HepG2 (cell line): ENCODE measurements around the gene KHK. TPM values are rescaled to one million over a fixed set of nuclear protein-coding genes. Genes with fewer than 3 reads are reported as not detected.

Source experiments
- ATF3 ChIP-seq: sonication (generic); formaldehyde crosslinking; IDR thresholded peaks from 2 replicates; pipeline ENCODE4 v1.4.0; 2020; ENCODE audit warnings: missing genetic modification reagents
- FOSL1 ChIP-seq: sonication (generic); formaldehyde crosslinking; IDR thresholded peaks from 2 replicates; pipeline ENCODE4 v1.9.0; 2021; ENCODE audit warnings: missing genetic modification reagents, borderline replicate concordance
- HBP1 ChIP-seq: IDR thresholded peaks from 2 replicates; pipeline ENCODE4 v1.6.1; 2016; ENCODE audit warnings: low read depth, control low read depth
- HNF4G ChIP-seq, 2 experiments: sonication (generic) in 1 of 2; formaldehyde crosslinking in 1 of 2; IDR thresholded peaks; 2 replicates each; pipeline versions ENCODE4 v1.4.0 to v1.6.1; 2011 to 2020; ENCODE audit warnings: borderline replicate concordance in 2 of 2, low read depth in 2 of 2, mild to moderate bottlenecking in 2 of 2, low read length in 1 of 2, missing genetic modification reagents in 1 of 2, moderate library complexity in 1 of 2
- MED1 ChIP-seq: sonication (generic); formaldehyde crosslinking; IDR thresholded peaks from 2 replicates; pipeline ENCODE4 v1.4.0; 2020; ENCODE audit warnings: missing genetic modification reagents
- NAIF1 ChIP-seq: sonication (generic); formaldehyde crosslinking; IDR thresholded peaks from 2 replicates; pipeline ENCODE4 v1.5.0; 2020; ENCODE audit warnings: mild to moderate bottlenecking, missing genetic modification reagents, borderline replicate concordance
- PBX3 ChIP-seq: sonication (generic); formaldehyde crosslinking; IDR thresholded peaks from 2 replicates; pipeline ENCODE4 v1.8.1; 2023; ENCODE audit warnings: missing genetic modification reagents, inconsistent platforms, borderline replicate concordance
- PCBP1 ChIP-seq: fragments of 200-400 bp; formaldehyde crosslinking; IDR thresholded peaks from 2 replicates; pipeline ENCODE4 v1.6.1; 2017; ENCODE audit warnings: mild to moderate bottlenecking, low read depth, low read length, borderline replicate concordance
- SIN3A ChIP-seq: IDR thresholded peaks from 2 replicates; pipeline ENCODE4 v1.6.1; 2011; ENCODE audit warnings: low read depth, mild to moderate bottlenecking, control low read depth, low read length, borderline replicate concordance
- TRIM22 ChIP-seq: fragments of 450-650 bp; IDR thresholded peaks from 2 replicates; pipeline ENCODE4 v1.6.1; 2017
- ZBTB4 ChIP-seq: sonication (generic); formaldehyde crosslinking; IDR thresholded peaks from 2 replicates; pipeline ENCODE4 v1.4.0; 2020; ENCODE audit warnings: missing genetic modification reagents, mild to moderate bottlenecking, borderline replicate concordance
- ZNF597 ChIP-seq: sonication (generic); formaldehyde crosslinking; IDR thresholded peaks from 2 replicates; pipeline ENCODE4 v1.5.0; 2020; ENCODE audit warnings: missing genetic modification reagents
- ZNF670 ChIP-seq: sonication (generic); formaldehyde crosslinking; IDR thresholded peaks from 2 replicates; pipeline ENCODE4 v1.8.0; 2022; ENCODE audit warnings: mild to moderate bottlenecking, missing genetic modification reagents, borderline replicate concordance
- ZNF737 ChIP-seq: sonication (generic); formaldehyde crosslinking; IDR thresholded peaks from 2 replicates; pipeline ENCODE4 v1.5.0; 2020; ENCODE audit warnings: missing genetic modification reagents, mild to moderate bottlenecking, borderline replicate concordance
- ZXDC ChIP-seq: sonication (generic); formaldehyde crosslinking; IDR thresholded peaks from 2 replicates; pipeline ENCODE4 v1.5.0; 2020; ENCODE audit warnings: mild to moderate bottlenecking, missing genetic modification reagents
- polyA plus RNA-seq, 8 experiments: library from polyadenylated mRNA; depleted of rRNA in 3 of 8; stranded (reverse) in 7 of 8; unstranded in 1 of 8; fragments of >200 nt; fragmentation: Illumina TruSeq in 4 of 8; extraction: Trizol in 4 of 8; gene quantifications; 2 replicates each; pipeline versions ENCODE4 v1.2.1 to v1.2.3, GENCODE V29; 2011 to 2016; ENCODE audit warnings: low read depth in 4 of 8, missing spikeins in 1 of 8, mixed read lengths in 1 of 8; ENCODE audit not compliant: insufficient read depth in 1 of 8
- total RNA-seq, 5 experiments: library from RNA; depleted of rRNA; stranded (reverse); fragments of >200 nt; fragmentation: Illumina TruSeq; extraction: Trizol; gene quantifications; 2 replicates each; pipeline ENCODE4 v1.2.3, GENCODE V29; 2016; ENCODE audit warnings: low read depth in 1 of 5

KHK gene
- total and polyA plus RNA-seq, 2 of the 13 experiments (the other 11 are each of a cell fraction or from before 2014, with no cell fraction given): 40.9 to 99.2 TPM

- TF ChIP-seq ZNF670 (CRISPR knock-in tag): no peak; the same call in 1 of the 2 replicates
- TF ChIP-seq PCBP1: no peak
- TF ChIP-seq ZNF737 (CRISPR knock-in tag): 0 out of 2 replicates have a peak, but pooled peaks have one; percentile 65
- TF ChIP-seq PBX3: no peak
- TF ChIP-seq HBP1: peak; percentile 65
- no peak for TF ChIP-seq ZBTB4
- no peak for TF ChIP-seq FOSL1 (CRISPR knock-in tag)
- no peak; the same call in 1 of the 2 replicates for TF ChIP-seq ZXDC (CRISPR knock-in tag)
- no peak for TF ChIP-seq TRIM22
- TF ChIP-seq HNF4G (IDR thresholded peaks at IDR 0.05; ENCODE audit: borderline replicate concordance, low read depth, low read length): no peak
- TF ChIP-seq HNF4G (CRISPR knock-in tag; IDR thresholded peaks at IDR 0.05; ENCODE audit: borderline replicate concordance, low read depth): no peak
- peak; percentile 89 for TF ChIP-seq SIN3A
- peak; percentile 84 for TF ChIP-seq MED1 (CRISPR knock-in tag)
- no peak for TF ChIP-seq NAIF1 (CRISPR knock-in tag)
- no peak for TF ChIP-seq ZNF597
- TF ChIP-seq ATF3 (CRISPR knock-in tag): no peak
Observed at GRCh38 chr2:27071277-27071989, 15.1 kb upstream of the KHK start, which contains the start of gene OST4 (continued).
